CD8-positive, alpha-beta memory T cell (primary cell): ENCODE results near the gene NECAP2. TPM values are rescaled to one million over a fixed set of nuclear protein-coding genes. Genes with fewer than 3 reads are reported as not detected.
A peak's percentile ranks its signal among the peaks of the same experiment; 100 is the strongest.

Source experiments
- CTCF ChIA-PET: fragments of 350-600 bp; sonication (Branson Sonifier 250); formaldehyde crosslinking; loops from one replicate; lab custom pipeline; 2021; ENCODE audit warnings: antibody characterized with exemption; lab: Charles Lee
- POLR2A ChIA-PET: fragments of 350-600 bp; sonication (Branson Sonifier 250); formaldehyde crosslinking; loops from one replicate; lab custom pipeline; 2021; ENCODE audit warnings: antibody characterized with exemption; lab: Charles Lee
- DNase-seq, 5 donors: peaks; one replicate each; pipeline versions ENCODE4 v3.0.0 to v3.0.0-alpha.2; 2020 to 2022; ENCODE audit warnings: mixed read lengths in 1 of 5
- H3K27ac ChIP-seq: one replicate; pipeline ENCODE4 v1.7.0; 2013; ENCODE audit warnings: low read depth, mild to moderate bottlenecking, low read length, moderate library complexity
- H3K27me3 ChIP-seq: 2 replicates; pipeline ENCODE4 v1.7.0; 2013; ENCODE audit warnings: low read length, mild to moderate bottlenecking; ENCODE audit not compliant: insufficient read depth, poor library complexity, severe bottlenecking
- H3K36me3 ChIP-seq: 2 replicates; pipeline ENCODE4 v1.7.0; 2013; ENCODE audit warnings: mild to moderate bottlenecking, low read length, moderate library complexity; ENCODE audit not compliant: insufficient read depth
- H3K4me1 ChIP-seq: 2 replicates; pipeline ENCODE4 v1.7.0; 2013; ENCODE audit warnings: mild to moderate bottlenecking, low read length, moderate library complexity; ENCODE audit not compliant: insufficient read depth
- H3K4me3 ChIP-seq: 2 replicates; pipeline ENCODE4 v1.7.0; 2013; ENCODE audit warnings: mild to moderate bottlenecking, low read length
- H3K9me3 ChIP-seq: 2 replicates; pipeline ENCODE4 v1.7.0; 2013; ENCODE audit warnings: mild to moderate bottlenecking, low read length
- H3K27ac Mint-ChIP-seq, 8 donors: one replicate each; pipeline ENCODE4 v1.8.0; 2020 to 2021; ENCODE audit warnings: mixed read lengths in 8 of 8, mild to moderate bottlenecking in 6 of 8, inconsistent platforms in 3 of 8, moderate library complexity in 3 of 8
- H3K27me3 Mint-ChIP-seq, 2 donors: one replicate each; pipeline ENCODE4 v1.8.0; 2020 to 2021; ENCODE audit warnings: mixed read lengths in 2 of 2, mild to moderate bottlenecking in 1 of 2, moderate library complexity in 1 of 2
- H3K36me3 Mint-ChIP-seq, 3 donors: one replicate each; pipeline ENCODE4 v1.8.0; 2020 to 2021; ENCODE audit warnings: mixed read lengths in 3 of 3, inconsistent platforms in 1 of 3, mild to moderate bottlenecking in 1 of 3
- H3K4me1 Mint-ChIP-seq, 3 donors: one replicate each; pipeline ENCODE4 v1.8.0; 2020 to 2021; ENCODE audit warnings: mixed read lengths in 3 of 3, inconsistent platforms in 1 of 3, mild to moderate bottlenecking in 1 of 3
- H3K4me3 Mint-ChIP-seq, 7 donors: one replicate each; pipeline ENCODE4 v1.8.0; 2020 to 2021; ENCODE audit warnings: mixed read lengths in 7 of 7, mild to moderate bottlenecking in 6 of 7, moderate library complexity in 4 of 7, inconsistent platforms in 2 of 7
- H3K9me3 Mint-ChIP-seq, 5 donors: one replicate each; pipeline ENCODE4 v1.8.0; 2020 to 2022; ENCODE audit warnings: mixed read lengths in 5 of 5, mild to moderate bottlenecking in 3 of 5, moderate library complexity in 2 of 5, inconsistent platforms in 1 of 5
- polyA plus RNA-seq: library from polyadenylated mRNA; unstranded; fragments of 300-500 nt; fragmentation: Illumina TruSeq; gene quantifications from one replicate; pipeline ENCODE4 v1.2.3, GENCODE V29; 2021
- total RNA-seq, 2 experiments: library from RNA; stranded (reverse); gene quantifications; one replicate each; pipeline ENCODE4 v1.2.3, GENCODE V29; 2021

NECAP2 gene
- total and polyA plus RNA-seq, 3 experiments from 2014 or later, result 79.4 to 170 (median 80.5) TPM

DNA sequence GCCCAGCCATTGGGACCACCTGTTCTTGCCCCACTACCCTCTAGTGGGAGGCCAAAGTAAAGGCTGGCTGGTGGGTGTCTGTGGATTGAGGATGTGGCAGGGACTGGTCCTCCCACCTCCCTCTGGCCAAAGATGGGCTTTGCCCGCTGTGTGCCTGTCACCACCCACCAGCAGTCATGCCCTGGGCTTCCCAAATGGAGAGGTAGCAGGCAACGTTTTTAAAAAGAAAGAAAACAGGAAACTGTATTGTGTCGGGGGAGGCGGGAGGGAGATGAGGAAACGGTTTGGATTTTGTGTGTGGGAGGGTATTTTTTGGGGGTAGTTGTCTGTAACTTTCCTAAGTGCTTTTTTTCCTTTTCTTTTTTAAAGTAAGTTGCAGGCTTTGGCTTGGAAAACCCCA, 43.4 kb upstream of the NECAP2 start:
- CTCF ChIA-PET, result no interaction called here
- Histone ChIP-seq H3K4me3 (no peak overlapping the region), H3K4me1 (peaks cover 8% of the 10 kb centered on the region), H3K27ac (no peak overlapping the region), H3K27me3 (no peaks in the 10 kb centered on the region), H3K9me3 (no peaks in the 10 kb centered on the region), H3K36me3 (peaks cover 39% of the 10 kb centered on the region)
- peak overlapping the region in 4 of 8 donors; percentile 20 to 87 (median 50) for H3K27ac Mint-ChIP-seq
- peaks cover 14 to 20% (median 14%) of the 10 kb centered on the region in 3 donors for H3K4me1 Mint-ChIP-seq
- DNase-seq, result no peak
- H3K36me3 Mint-ChIP-seq, result peaks cover 0 to 74% (median 4%) of the 10 kb centered on the region in 3 donors
- no peak overlapping the region for H3K4me3 Mint-ChIP-seq
- H3K27me3 Mint-ChIP-seq, result peaks cover 0 to 2% of the 10 kb centered on the region in 2 donors
- POLR2A ChIA-PET, result no interaction called here
- H3K9me3 Mint-ChIP-seq, result no peaks in the 10 kb centered on the region

DNA sequence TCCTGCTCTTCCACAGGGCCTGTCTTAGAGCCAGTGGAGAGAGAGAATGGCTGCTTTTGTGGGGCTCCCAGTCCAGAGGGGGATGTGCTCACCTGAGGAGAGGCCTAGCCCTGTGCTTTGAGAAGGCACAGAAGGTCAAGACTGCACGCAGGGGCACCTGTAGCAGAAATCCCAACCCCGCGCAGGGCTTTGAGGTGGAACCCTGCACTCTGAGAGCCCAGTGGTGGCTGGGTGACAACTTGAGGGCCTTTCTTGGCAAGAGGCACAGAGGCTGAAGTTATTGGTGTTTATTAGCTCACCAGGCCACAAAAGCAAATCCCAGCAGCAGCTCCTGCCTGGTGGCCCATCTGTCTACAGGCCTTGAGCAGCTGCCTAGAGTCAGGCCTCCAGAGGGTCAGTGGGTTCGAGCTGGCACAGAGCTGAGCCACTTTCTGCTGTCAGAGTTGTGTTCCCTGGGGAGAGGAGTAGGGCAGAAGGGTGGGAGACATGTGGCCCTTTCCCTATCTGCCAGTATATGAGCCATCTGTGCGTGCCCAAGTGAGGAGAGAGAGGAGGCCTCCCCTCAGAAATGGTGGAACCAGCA, 42.1 kb upstream of the NECAP2 start:
- H3K4me3 Mint-ChIP-seq, result no peak overlapping the region
- CTCF ChIA-PET, result no interaction called here
- H3K36me3 ChIP-seq, result peaks cover 30% of the 10 kb centered on the region
- no peak overlapping the region for H3K27ac ChIP-seq
- no peaks in the 10 kb centered on the region for H3K27me3 Mint-ChIP-seq
- H3K9me3 Mint-ChIP-seq, result no peaks in the 10 kb centered on the region
- H3K4me1 Mint-ChIP-seq, result peaks cover 5 to 9% (median 6%) of the 10 kb centered on the region in 3 donors
- H3K27ac Mint-ChIP-seq, result peak overlapping the region in 1 of 8 donors; percentile 30
- H3K27me3 ChIP-seq, result no peaks in the 10 kb centered on the region
- no peaks in the 10 kb centered on the region for H3K9me3 ChIP-seq
- H3K36me3 Mint-ChIP-seq, result peaks cover 0 to 60% (median 2%) of the 10 kb centered on the region in 3 donors
- H3K4me3 ChIP-seq, result no peak overlapping the region
- H3K4me1 ChIP-seq, result no peaks in the 10 kb centered on the region
- no peak for DNase-seq
- POLR2A ChIA-PET, result no interaction called here

DNA sequence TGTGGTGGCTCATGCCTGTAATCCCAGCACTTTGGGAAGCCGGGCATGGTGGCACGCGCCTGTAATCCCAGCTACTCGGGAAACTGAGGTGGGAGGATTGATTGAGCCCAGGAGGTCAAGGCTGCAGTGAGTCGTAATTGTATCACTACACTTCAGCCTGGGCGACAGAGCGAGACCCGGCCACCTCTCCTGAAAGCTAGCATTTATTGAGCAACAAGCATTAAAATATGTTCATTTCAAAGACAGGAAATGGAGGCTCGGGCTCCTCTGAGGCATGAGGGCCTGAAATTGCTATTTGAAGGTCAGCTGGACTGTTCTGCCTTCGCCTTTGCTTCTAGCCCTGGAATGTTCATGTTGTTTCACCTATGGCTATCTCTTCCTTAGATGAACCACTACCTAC, 37.8 kb upstream of the NECAP2 start:
- no peaks in the 10 kb centered on the region for H3K9me3 Mint-ChIP-seq
- H3K27me3 Mint-ChIP-seq, result no peaks in the 10 kb centered on the region
- H3K4me1 Mint-ChIP-seq, result peaks cover 0 to 2% (median 2%) of the 10 kb centered on the region in 3 donors
- H3K4me1 ChIP-seq, result no peaks in the 10 kb centered on the region
- peak overlapping the region in 2 of 8 donors; percentile 47 to 60 for H3K27ac Mint-ChIP-seq
- H3K9me3 ChIP-seq, result no peaks in the 10 kb centered on the region
- DNase-seq, result no peak
- no peak overlapping the region for H3K4me3 ChIP-seq
- H3K36me3 ChIP-seq, result no peaks in the 10 kb centered on the region
- no peaks in the 10 kb centered on the region for H3K27me3 ChIP-seq
- ChIA-PET CTCF (no interaction called here), POLR2A (interaction anchor here (0.5 kb wide), 1 partner anchor 22 kb away, joined by 6 read pairs; no protein-coding TSS in a partner anchor)
- H3K36me3 Mint-ChIP-seq, result peaks cover 0 to 19% (median 0%) of the 10 kb centered on the region in 3 donors
- no peak overlapping the region for H3K4me3 Mint-ChIP-seq
- H3K27ac ChIP-seq, result no peak overlapping the region

DNA sequence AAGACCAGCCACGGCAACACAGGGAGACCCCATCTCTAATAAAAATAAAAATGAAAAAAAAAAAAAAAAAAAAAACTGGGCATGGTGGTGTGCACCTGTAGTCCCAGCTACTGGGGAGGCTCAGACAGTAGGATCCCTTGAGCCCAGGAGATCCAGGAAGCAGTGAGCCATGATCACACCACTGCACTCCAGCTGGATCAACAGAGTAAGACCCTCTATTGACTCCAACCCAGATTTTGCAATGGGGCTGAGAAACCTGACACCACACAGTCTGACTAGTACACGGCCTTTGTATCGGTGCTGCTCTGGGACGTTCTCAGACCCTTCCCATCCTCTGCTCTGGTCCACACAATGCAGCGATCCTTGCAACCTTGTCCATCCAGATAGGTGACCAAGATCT, 35.1 kb upstream of the NECAP2 start:
- POLR2A ChIA-PET, result no interaction called here
- H3K36me3 Mint-ChIP-seq, result no peaks in the 10 kb centered on the region

DNA sequence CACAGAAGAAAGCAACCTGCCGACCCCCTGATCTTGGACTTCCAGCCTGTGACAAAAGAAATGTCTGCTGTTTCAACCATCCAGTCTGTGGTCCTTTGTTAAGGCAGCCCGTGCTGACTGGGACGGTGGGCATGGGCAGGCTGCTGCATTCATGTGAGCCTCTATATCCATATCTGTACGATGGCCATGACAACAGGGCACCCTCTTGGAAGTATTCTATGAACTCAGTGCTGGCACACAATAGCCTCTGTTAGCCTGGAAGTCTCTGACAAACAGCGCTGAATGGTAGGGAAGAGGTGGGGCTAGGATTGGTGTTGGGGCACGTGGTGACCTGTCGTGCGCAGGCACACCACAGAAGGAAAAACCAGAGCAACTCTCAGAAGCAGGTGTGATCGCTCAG, 33.7 kb upstream of the NECAP2 start:
- DNase-seq, result no peak
- Mint-ChIP-seq H3K36me3 (no peaks in the 10 kb centered on the region), H3K27ac (peak overlapping the region in 1 of 8 donors; percentile 1), H3K4me1 (no peaks in the 10 kb centered on the region), H3K4me3 (no peak overlapping the region), H3K9me3 (no peaks in the 10 kb centered on the region), H3K27me3 (peaks cover 0 to 1% of the 10 kb centered on the region in 2 donors)
- CTCF ChIA-PET, result interaction anchor here (0.6 kb wide), 1 partner anchor 112 kb away, joined by 3 read pairs; no protein-coding TSS in a partner anchor
- POLR2A ChIA-PET, result no interaction called here
- Histone ChIP-seq H3K27ac (no peak overlapping the region), H3K4me3 (no peak overlapping the region), H3K36me3 (no peaks in the 10 kb centered on the region), H3K27me3 (no peaks in the 10 kb centered on the region), H3K4me1 (no peaks in the 10 kb centered on the region), H3K9me3 (no peaks in the 10 kb centered on the region)

More for the DNA sequence above, 35.1 kb upstream of the NECAP2 start:
- Mint-ChIP-seq H3K27ac (peak overlapping the region in 2 of 8 donors; percentile 5 to 68), H3K9me3 (no peaks in the 10 kb centered on the region), H3K4me1 (peaks cover 0 to 2% (median 0%) of the 10 kb centered on the region in 3 donors), H3K27me3 (peaks cover 0 to 1% of the 10 kb centered on the region in 2 donors), H3K4me3 (no peak overlapping the region)
- Histone ChIP-seq H3K9me3 (no peaks in the 10 kb centered on the region), H3K27ac (no peak overlapping the region), H3K27me3 (no peaks in the 10 kb centered on the region), H3K4me3 (no peak overlapping the region), H3K36me3 (no peaks in the 10 kb centered on the region), H3K4me1 (no peaks in the 10 kb centered on the region)
- CTCF ChIA-PET, result no interaction called here
- no peak for DNase-seq

DNA sequence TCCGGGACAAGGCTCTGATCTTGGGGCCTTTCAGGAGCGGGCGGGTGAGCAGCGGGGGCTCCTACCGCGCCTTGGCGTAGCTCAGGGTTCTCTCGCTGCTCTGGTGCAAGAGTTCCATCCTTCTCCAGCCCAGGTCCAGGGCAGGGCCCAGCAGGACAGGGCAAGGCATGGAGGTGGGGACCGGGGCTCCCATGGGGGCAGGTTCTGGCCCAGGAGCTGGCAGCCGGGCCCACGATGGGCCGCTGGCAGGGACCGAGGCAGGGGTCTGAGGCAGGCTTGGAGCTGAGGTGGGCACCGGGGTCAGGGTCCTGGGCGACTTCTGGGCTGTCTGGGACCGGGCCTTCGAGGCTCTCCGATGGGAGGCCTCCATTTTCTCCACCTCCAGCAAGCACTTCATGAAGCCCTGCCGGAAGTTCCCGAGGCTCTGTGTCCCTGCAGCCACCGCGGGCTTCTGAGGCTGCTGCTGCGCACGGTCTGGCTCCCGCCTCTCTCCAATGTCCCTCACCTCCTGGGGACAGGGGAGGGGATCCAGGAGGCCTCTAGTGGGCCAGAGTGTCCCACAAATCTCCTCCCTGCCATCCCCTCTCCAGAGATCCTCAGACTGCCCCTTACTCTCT, 30.9 kb upstream of the NECAP2 start:
- no peak overlapping the region for H3K27ac ChIP-seq
- Mint-ChIP-seq H3K36me3 (no peaks in the 10 kb centered on the region), H3K27me3 (peaks cover 0 to 1% of the 10 kb centered on the region in 2 donors), H3K9me3 (no peaks in the 10 kb centered on the region), H3K4me1 (no peaks in the 10 kb centered on the region), H3K4me3 (no peak overlapping the region), H3K27ac (no peak overlapping the region)
- no peak overlapping the region for H3K4me3 ChIP-seq
- H3K9me3 ChIP-seq, result no peaks in the 10 kb centered on the region
- no peak for DNase-seq
- H3K27me3 ChIP-seq, result no peaks in the 10 kb centered on the region
- no peaks in the 10 kb centered on the region for H3K4me1 ChIP-seq
- no peaks in the 10 kb centered on the region for H3K36me3 ChIP-seq
- POLR2A ChIA-PET, result no interaction called here
- CTCF ChIA-PET, result no interaction called here

DNA sequence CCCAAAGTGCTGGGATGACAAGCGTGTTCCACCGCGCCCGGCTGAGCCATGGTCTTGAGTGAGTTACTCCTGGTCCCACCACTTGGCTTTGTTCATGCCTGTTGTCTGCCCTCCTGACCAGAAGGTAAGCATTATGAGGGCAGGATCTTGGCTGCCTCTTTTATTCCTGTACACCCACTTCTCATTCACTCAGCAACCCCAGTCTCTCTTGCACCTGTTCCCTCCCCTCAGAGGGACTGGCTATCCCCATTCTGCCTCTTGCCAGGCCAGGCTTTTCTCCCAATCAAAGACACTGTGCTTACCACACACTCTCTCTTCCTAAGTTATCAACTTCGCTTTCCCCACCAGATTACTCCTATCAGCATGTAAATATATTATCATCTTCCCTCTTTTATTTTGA, 29.7 kb upstream of the NECAP2 start:
- POLR2A ChIA-PET, result no interaction called here
- no peaks in the 10 kb centered on the region for H3K27me3 ChIP-seq
- no peak for DNase-seq
- Mint-ChIP-seq H3K27me3 (peaks cover 0 to 1% of the 10 kb centered on the region in 2 donors), H3K9me3 (no peaks in the 10 kb centered on the region), H3K4me3 (no peak overlapping the region), H3K36me3 (no peaks in the 10 kb centered on the region), H3K27ac (no peak overlapping the region), H3K4me1 (no peaks in the 10 kb centered on the region)
- H3K4me1 ChIP-seq, result no peaks in the 10 kb centered on the region
- H3K36me3 ChIP-seq, result no peaks in the 10 kb centered on the region
- H3K27ac ChIP-seq, result no peak overlapping the region
- H3K4me3 ChIP-seq, result no peak overlapping the region
- CTCF ChIA-PET, result no interaction called here
- no peaks in the 10 kb centered on the region for H3K9me3 ChIP-seq

DNA sequence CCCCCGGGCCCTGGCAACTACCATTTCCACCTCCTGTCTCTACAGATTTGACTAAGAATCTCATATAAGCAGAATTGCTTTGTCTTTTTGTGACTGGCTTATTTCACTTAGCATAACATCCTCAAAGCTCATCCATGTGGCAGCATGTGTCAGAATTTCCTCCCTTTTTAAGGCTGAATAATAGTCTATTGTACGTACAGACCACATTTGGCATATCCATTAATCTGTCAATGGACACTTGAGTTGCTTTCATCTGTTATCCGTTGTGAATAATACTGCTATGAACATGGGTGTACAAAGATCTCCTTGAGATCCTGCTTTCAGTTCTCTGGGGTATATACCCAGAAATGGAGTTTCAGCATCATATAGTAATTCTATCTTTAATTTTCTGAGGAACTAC, 27.3 kb upstream of the NECAP2 start:
- no peaks in the 10 kb centered on the region for H3K36me3 Mint-ChIP-seq
- CTCF ChIA-PET, result no interaction called here
- H3K36me3 ChIP-seq, result no peaks in the 10 kb centered on the region
- peaks cover 0 to 1% of the 10 kb centered on the region in 2 donors for H3K27me3 Mint-ChIP-seq
- H3K4me3 Mint-ChIP-seq, result no peak overlapping the region
- no peaks in the 10 kb centered on the region for H3K4me1 Mint-ChIP-seq
- no peaks in the 10 kb centered on the region for H3K9me3 Mint-ChIP-seq
- peak overlapping the region in 1 of 8 donors; percentile 12 for H3K27ac Mint-ChIP-seq
- no peak overlapping the region for H3K27ac ChIP-seq
- H3K4me3 ChIP-seq, result no peak overlapping the region
- no peaks in the 10 kb centered on the region for H3K4me1 ChIP-seq
- POLR2A ChIA-PET, result no interaction called here
- H3K27me3 ChIP-seq, result no peaks in the 10 kb centered on the region
- no peaks in the 10 kb centered on the region for H3K9me3 ChIP-seq
- DNase-seq, result no peak
